GM21529 (cell line): ENCODE results near the gene SOCS2.
"Not testable (repeated sequence)": the region's sequence is repeated elsewhere in the genome, so short reads cannot be mapped to it uniquely, and the experiment has no call there.

ENCODE experiments used
- ATAC-seq: cut with Tn5 transposase; IDR thresholded peaks from one replicate; pipeline ENCODE4 v1.9.1; 2021; ENCODE audit not compliant: unreplicated experiment

SOCS2 gene, protein sequence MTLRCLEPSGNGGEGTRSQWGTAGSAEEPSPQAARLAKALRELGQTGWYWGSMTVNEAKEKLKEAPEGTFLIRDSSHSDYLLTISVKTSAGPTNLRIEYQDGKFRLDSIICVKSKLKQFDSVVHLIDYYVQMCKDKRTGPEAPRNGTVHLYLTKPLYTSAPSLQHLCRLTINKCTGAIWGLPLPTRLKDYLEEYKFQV

DNA sequence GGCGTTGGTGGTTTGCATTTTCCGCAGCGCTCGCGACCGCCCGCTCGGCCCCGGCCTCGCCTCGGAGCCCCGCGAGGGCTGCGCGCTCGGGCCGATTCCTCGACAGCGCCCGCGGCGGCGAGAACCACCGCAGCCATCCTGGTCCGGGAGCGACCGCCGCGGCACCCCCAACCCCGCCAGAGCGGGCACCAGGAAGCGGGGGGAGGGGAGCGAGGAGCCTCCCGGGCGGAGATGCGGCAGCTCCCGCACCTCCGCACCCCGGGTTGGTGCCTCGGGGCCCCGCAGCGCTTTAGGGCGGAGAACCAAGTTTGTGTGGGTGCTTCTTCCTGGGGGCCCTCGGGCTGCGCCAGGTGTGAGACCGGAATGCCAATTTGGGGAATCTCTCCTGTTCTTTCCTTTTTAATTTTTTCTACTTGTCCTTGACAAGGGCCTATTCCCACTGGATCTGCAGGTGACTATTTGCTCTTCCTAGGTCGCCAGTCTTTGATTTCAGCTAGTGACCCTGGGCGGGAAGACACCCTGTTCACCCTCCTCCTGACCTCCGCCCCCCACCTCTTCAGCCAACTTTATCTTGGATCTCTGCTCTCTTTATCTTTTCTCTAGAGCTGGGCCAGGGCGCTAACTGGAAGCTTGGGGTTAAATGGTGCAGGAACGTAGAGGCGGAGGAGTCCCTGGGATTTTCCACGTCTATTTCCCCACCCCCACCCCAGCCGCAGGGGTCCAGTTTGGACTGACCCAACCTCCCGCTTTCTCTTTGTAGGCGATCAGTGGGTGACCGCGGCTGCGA lies at the start of gene SOCS2:
SOCS2 (plus strand) TSS at position 751 of the 787 bp plus-strand sequence. CDS start 223 bp downstream, outside the sequence.
- ATAC-seq: peak; percentile 11

DNA sequence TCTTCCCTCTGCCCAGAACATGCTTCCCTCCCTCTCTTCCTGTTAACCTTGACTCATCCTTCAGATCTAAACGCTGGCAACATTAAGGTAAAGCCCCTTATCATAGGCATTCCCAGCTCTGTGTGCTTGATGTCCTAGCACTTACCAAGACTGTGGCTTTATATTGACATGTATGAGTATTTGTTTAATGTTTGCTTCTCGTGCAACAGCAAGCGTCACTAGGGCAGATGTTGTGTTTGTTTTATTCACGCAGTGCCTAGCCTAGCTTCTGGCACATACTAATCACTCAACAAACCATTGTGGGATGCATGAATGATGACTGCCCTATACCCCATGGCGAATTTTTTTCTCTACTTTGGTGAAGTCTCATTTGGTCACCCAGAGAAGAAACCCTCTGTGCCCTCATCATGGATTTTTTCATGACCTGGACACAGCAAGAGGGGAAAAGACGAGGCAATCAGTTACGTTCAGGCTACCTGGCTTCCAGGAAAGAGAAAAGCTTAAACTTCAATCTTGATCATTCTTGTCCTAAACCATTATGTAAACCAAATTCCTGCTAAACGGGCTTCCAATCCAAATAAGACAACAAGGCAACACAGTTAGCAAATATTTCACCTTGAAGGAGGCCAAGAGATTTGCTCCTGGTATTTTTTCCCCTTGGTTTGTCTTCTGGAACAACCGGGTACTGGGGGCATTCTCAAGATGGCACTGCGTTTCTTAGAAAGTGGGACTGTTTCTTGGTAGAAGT lies 47.9 kb upstream of the SOCS2 start:
- ATAC-seq: no peak

DNA sequence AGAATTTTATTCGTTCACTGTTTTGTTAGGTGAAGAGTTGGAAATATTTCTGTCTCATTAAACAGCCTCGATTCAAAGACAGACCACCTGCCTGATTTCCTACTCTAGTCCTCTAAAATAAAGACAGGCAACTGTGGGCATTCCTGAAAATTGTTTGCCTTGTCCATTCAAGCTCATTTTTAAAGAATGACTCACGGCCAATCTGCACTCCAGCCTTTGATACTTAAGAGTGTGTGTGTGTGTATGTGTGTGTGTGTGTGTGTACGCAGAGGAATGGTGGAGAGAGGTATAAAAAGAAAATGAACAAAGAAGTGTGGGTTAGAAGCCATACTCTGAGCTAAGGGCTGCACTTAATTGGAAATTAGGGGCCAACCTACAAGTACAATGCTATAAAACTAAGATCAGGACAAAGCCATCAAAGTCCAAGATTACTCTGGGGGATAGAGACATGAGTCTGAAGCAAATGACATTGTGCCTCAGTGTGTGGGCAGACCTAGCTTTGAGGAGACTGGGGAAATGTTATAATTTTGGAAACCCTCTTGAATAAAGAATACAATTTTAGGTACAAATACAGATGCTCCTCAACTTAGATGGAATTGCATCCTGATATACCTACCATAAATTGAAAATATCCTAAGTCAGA lies 45.6 kb upstream of the SOCS2 start:
- no peak for ATAC-seq

DNA sequence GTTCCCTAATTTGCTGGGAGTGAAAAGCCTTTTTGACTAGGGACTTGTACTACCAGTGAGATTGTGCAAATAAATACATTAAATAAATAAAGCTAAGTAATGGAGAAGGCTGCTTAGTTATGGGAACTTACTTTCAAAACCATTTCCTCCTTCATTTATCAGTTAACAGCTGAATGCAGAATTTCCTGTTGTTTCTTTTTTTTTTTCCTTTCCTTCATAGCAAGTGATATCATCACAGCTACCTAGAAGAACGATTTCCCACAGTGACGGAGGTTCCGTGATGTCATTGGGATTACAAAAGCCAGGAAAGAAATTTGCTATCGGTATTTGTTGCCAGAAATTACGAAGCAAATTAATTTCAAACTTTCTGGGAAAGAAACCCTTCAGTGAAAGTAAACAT lies 42.1 kb upstream of the SOCS2 start:
- no peak for ATAC-seq

DNA sequence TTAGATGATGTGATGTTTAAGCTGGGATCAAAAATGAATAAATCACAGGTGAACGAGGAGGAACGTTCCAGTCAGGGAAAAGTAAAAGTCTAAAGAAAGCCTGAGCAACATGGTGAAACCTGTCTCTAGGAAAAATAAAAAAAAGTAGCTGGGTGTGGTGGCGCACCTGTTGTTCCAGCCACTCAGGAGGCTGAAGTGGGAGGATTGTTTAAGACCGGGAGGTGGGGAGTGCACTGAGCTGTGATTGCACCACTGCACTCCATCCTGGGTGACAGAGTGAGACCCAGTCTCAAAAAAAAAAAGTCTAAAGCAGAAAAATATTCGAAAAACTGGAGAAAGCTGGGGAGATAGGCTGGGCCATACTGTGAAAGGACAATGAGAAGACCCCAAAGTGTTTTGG lies 39.2 kb upstream of the SOCS2 start:
- ATAC-seq: no peak

DNA sequence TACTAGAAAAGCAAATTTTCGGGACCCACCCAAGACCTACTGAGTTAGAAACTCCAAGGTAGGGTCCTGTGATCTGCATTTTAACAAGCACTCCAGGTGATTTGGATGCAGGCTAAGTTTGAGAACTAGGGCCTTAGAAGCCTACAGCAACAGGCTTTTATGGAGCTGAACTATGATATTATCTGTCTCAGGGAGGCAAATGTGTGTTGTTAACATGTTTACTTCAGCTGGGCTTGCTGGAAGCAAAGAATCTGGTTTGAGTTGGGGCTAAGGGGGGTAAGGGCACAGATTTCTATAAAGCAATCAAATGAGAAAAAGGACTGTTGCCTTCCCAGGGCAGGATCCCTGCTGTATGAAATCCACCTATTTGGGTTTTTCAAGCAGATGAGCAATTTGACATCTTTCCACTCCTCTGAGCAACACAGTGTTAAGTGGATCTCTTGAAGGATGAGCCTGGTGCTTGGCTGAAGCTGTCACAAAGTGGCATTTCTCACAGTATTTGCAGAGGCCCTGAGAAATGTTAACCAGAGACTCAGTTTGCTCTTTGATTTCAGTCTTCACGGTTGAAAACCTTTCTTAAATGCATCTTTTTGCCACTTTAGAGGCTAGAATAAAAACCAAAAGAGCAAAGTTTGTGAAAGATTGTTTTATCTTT lies 36.2 kb upstream of the SOCS2 start:
- ATAC-seq: peak; percentile 35

DNA sequence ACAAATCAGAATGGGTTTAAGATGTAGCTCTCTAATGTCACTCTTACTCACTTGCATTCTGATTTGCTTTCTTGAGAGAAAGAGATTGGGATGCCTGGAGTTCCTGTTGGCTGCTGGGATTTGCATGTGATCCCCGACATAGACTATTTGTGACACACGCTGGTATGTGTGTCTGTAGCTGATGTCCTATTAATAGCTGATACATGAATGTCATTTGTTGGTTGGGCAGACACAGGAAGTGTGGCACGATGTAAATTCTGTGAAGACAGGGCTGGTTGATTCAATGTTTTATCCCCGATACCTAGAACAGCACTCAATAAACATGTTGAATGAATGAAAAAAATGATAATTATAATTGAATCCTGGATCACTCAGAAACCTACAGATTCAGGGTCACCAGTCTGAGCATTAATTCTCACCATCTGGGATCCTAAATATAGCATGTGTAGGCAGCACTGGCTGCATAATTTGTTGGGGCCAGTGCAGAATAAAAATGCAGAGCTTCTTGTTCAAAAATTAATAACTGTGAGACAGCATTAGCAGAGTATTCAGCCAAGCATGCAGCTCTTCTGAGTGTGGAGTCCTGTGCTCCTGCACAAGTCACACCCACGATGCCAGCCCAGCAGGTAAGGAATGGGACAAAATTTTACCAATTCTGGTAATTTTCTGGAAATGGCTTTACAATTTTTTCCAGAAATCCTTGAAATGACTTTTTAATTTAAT lies 35.5 kb upstream of the SOCS2 start:
- ATAC-seq: peak; percentile 91

DNA sequence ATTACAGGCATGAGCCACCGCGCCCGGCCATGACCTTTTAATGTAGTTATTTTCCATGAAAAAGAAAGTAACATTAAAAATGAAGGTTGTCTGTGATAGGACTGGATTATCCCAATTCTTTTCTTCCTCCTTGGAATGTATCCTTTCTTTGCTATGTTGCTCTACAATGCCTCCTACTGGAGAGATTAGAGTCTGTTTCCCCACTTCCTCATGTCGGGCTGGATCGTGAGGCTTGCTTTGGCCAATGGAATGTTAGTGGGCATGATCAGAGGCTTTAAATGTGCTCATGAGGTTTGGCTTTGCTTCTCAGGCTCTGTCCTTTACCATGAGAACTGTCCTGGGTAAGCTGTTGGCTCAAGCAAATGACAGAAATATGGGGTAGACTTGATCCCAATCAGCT lies 34.7 kb upstream of the SOCS2 start:
- ATAC-seq: no peak

DNA sequence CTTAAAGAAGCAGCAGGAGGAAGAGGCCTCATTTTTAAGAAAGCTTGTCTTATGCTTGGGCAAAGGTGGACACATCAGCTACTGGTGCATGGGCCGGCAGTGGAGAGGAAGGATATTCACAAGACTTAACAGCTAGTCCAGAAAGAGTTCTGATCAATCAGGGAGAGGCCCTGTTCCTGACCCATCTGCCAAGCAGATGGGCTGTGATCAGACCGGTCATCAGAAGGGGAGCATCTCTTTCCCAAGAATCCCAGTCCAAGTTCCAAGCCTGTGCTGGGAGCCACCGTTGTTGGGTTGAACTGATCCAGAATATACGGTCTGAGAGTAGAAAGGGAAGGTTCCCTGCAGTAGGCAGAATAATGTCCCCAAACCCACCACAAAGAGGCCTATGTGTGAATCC lies 32.7 kb upstream of the SOCS2 start:
- ATAC-seq: no peak

DNA sequence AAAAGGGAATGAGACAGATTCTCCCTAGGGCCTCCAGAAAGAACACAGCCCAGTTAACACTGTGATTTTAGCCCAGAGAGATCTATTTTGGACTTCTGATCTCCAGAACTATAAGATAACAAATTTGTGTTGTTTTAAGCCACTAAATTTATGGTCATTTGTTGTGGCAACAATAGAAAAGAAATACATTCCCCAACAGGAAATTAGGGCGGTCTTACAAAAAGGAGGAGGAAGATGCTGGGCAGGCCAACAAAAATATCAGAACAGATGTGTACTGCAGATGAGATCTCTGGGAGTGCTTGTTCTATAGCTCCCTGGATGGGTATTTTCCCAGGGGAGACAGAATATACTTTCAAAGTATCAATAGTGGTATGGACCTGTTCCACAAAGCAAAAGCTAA lies 32.0 kb upstream of the SOCS2 start:
- ATAC-seq: no peak

DNA sequence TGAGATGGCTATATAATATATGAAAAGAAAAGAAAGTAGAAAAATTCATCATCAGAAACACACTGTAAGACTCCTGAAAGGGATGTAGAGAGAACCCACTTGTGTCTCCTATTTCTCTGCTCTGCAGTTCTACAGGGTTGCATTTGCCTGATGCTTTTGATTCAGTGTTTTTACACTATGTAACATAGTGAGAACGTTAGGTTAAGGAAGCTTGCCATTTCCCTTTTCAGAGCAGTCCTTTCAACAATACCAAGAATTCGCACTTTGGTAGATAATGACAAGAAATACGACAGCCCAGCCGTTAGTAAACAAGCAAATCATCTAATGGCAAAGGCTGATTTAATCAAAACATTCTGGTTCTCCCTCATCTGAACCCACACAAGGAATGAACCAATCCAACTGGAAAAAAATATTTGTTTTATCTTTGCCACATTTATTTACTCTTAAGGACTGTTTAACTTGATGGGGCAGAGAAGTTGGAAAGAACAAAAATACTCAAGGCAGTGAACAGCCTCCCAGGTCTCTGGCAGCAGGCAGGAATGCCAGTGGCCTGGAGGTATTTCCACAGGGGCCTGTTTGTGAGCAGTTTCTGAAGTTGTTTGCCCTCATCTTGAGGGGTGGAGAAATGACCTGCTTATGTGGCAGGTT lies 30.8 kb upstream of the SOCS2 start:
- no peak for ATAC-seq

DNA sequence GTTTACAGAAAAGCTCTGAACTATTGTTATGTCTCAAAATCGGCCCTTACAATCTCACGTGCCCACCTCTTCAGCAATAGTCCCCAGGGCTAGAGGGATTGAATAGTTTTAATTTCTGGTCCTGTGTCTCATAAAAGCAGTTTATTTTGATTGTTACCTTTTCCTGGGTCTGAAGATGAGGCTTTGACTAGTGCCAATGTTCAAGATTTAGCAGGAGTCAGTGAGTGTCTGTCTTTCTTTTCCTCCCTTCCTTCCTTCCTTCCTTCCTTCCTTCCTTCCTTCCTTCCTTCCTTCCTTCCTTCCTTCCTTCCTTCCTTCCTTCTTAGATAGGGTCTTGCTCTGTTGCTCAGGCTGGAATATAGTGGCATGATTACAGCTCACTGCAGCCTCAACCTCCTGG lies 24.7 kb upstream of the SOCS2 start:
- no peak for ATAC-seq

DNA sequence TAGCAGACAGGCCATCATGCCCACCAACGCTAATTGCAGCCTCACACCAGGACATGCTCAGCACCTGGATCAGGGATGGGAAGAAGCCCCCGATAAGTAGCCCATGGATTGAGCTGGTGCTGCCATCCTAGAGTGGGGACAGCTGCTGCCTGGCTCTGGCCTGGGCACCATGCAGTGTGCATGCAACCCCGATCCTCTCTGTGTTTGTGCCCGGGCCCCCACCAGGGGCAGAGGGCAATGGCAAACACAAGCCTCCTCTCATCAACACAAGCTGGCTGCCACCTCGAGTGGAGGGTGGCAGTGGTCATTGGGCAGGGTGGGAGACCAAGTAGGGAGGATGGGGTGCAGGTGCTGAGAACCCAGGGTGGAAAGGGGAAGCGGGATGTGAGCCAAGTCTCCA lies 23.3 kb upstream of the SOCS2 start:
- ATAC-seq: no peak

DNA sequence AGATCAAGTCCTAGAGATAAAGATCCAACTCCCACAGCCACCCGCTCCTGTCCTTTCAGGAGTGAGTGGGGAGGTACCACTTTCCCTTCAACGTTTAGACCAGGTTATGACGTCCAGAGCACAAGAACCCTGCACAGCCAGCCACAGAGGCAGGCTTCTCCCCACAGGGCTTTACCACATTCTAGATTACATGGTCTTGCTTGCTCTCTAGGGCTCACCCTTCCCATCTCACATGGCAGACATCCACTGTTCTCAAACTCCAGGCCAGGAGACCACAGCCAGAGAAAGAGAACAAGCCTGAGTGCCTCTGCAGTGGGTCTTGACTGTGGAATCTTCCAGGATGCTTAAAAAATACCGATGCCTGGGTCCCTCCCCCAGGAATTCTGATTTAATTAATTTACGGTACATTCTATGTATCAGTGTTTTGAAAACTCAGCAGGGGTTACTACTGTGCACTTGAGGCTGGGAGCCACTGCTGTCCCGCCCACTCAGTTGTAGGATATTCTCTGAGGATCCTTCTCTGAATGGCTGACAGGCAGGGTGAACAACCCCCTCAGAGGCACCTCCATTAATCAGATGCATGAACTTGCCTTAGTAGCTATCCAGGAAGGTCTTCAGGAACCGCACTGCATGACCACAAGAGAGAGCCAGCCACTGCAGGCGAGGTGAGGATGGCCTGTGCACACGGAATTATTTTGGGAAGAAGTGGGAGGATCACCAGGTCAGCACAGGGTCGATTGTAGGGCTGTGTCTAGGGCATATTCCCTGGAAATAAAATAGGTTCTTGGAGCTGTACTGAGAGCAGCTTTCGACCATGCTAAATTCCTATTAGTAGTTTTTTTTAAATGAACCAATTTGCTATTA lies 21.5 kb upstream of the SOCS2 start:
- ATAC-seq: no peak

DNA sequence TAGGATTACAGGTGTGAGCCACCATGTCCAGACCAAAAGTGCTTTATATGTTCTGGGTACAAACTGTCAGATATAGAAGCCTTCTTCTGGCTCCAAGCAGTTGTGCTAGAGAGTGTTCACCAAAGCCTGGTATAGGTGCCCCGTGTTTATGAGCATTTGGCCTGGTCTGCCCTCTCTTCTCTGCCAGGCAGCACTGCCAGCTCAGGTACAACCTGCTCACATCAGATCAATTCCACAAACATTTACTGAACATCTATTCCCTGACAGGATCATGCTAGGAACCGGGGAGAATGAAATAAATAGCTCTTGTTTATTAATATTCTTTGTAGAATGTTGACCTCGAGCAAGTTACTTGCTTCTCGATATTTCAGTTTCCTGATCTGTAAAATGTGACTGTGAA lies 20.0 kb upstream of the SOCS2 start:
- no peak for ATAC-seq

DNA sequence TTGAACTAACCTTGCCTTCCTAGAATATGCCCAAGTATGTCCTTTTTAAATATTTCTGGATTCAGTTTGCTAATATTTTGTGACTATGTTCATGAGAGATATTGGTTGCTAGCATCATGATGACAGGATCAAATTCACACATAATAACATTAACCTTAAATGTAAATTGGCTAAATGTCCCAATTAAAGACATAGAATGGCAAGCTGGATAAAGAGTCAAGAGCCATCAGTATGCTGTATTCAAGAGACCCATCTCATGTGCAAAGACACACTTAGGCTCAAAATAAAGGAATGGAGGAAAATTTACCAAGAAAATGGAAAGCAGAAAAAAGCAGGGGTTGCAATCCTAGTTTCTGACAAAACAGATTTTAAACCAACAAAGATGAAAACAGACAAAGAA lies 14.6 kb upstream of the SOCS2 start:
- not testable (repeated sequence) for ATAC-seq

DNA sequence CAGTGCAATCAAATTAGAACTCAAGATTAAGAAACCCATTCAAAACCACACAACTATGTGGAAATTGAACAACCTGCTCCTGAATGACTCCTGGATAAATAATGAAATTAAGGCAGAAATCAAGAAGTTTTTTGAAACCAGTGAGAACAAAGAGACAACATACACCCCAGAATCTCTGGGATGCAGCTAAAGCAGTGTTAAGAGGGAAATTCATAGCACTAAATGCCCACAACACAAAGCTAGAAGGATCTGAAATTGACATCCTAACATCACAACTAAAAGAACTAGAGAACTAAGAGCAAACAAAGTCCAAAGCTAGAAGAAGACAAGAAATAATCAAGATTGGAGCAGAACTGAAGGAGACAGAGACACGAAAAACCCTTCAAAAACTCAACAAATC lies 13.8 kb upstream of the SOCS2 start:
- not testable (repeated sequence) for ATAC-seq

DNA sequence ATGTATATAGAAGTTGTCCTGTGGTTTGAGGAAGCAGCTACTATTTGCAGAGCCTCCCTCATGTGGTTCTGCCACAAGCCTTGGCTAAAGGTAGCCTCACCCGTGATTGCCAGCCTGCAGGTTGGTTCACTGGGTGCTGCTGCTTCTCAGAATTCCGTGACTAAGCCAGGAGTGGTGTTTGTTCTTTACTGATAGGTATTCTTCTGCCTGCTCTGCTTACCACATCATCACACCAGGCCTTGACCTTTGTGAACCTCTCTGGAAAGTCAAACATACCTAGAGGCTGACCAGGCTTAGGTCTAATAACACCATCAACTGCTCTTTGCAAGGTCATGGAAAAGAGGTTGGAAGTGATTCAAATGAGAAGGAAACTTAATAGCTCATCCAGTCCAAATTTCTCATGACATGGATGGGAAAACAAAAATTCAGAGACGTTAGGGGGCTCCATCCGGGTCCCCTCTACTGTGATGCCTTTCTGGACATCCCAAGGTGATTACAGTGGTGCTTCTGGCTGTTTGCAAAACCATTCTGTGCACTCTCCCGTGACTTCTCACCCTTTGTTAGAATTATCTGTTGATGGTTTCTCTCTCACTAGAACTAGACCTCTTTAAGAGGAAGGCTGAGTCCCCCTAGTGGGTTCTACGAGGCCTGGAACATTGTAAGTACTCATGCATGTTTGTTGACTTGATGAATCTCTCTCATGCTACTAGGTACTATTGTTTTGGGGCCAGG lies 8.5 kb upstream of the SOCS2 start:
- peak; percentile 55 for ATAC-seq
